ENCODE results near the gene PPFIBP1. TPM values are rescaled to one million over a fixed set of nuclear protein-coding genes. Genes with fewer than 3 reads are reported as not detected.

The PPFIBP1 gene
- 142 and 154 TPM in 2 replicates for total RNA-seq

DNA sequence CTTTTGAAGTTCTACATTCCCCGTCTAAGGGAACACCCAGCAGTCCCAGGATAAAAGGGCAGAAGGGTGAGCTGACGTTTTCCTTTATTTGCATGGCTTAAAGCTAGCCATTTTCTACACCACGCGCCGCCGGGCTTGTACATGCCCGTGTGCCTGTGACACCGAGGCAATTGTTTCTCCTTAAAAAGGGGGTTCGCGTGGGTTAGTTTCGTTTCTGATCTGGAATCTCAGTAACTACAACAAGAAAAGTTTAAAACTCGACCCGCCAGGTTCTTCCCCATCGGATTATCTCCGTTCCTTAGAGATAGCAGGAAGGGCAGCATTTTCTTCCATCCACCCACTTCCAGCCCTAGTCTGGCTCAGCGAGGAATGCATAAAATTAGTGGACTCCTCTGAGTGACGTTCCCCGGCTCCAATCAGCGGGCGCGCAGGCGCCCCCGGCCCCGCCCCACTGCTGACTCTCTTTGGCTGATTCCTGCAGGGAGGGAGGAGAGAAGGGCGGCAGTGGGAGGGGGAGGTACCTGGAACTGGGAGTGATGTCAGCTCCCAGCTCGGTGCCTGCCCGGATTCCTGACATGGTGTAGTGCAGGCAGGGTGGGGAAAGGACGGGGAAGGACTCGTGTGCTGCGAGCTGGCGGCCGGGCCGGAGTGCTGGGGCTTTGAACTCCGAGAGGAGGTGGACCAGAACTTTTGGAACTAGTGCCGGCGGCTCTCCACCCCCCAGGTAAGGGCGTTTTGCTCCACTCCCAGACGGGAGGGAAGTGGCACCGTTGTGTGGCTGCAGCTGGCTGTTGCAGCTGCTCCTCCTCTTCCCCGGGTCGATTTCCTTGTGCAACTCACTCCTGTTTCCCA lies at the start of gene PPFIBP1:
Gene PPFIBP1, plus strand, starts transcription at position 565 of the 852 bp plus-strand sequence. CDS start 109,191 bp downstream, outside the sequence.

DNA sequence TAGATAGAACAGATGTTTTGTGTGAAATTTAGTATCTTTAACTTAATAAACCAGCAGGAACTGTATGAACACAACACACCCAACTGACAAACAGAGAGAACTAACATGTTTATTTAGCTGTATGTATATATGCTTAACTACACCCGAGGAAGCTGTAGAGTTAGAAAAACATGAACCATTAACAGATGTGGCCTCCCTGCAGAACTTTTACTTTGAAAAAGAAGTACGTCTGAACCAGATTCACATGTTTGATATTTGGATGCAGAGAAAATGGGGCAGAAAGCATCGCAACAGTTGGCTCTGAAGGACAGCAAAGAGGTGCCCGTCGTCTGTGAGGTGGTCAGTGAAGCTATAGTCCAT lies 172.3 kb downstream of the PPFIBP1 start, which contains the start of gene REP15:
Gene REP15, plus strand, starts transcription at position 155 of the 360 bp plus-strand sequence. Its CDS starts 116 bp downstream, at position 271.

DNA sequence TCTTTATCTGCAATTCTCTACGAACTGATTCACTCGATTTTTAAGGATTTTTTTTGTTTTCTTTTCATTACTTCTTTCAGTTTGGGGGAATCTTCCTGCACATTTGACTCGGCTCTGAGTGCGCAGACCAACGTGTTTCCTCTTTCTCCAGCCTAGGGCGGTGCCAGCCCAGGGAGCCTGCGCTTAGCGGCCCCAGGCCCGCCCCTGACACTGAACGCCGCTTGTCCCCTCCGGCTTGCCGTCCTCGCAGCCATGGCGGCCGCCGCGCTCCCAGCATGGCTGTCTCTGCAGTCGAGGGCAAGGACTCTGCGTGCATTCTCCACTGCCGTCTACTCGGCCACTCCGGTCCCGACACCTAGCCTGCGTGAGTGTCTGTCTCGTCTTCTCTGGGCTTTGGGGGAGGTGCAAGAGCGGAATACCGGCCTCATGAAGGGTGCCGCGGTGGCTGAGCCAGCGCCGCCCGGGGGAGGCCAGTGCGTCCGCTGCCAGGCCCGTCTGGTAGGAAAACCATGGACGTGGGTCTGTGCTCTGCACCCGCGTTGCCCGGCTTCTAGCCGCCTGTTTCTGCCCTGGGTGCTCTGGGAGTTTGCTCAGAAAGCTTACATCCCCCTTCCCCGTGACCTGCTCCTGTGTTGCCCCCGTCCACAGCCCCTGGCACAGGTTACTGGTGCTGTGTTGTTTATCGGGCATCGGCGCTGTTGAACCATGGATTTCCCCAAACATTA lies 186.7 kb downstream of the PPFIBP1 start, which contains the start of gene MRPS35:
Gene MRPS35, plus strand, starts transcription at position 241 of the 725 bp plus-strand sequence. Its CDS starts 12 bp downstream, at position 253.

Other genes with a start within 250 kb of the PPFIBP1 start
- 45.2 and 48.9 TPM in 2 replicates for gene BMAL2, start 191.4 kb upstream of the PPFIBP1 start, total RNA-seq
- gene SMCO2, start 77.5 kb upstream of the PPFIBP1 start, total RNA-seq: 0.06 and 0.13 TPM in 2 replicates
- 1.3 and 2.7 TPM in 2 replicates for gene REP15, start 172.2 kb downstream of the PPFIBP1 start, total RNA-seq
- 39.0 and 41.1 TPM in 2 replicates for gene MRPS35, start 186.6 kb downstream of the PPFIBP1 start, total RNA-seq